Thymus (tissue), 11 donors: ENCODE measurements around the gene TCP11L2. TPM values are rescaled to one million over a fixed set of nuclear protein-coding genes. Genes with fewer than 3 reads are reported as not detected.
"Not testable (repeated sequence)": the region's sequence is repeated elsewhere in the genome, so short reads cannot be mapped to it uniquely, and the experiment has no call there.

ENCODE experiments used
- DNase-seq, 9 donors: peaks; one replicate each; pipeline ENCODE4 v3.0.0-alpha.2; 2013; ENCODE audit warnings: low spot score in 9 of 9, low read depth in 6 of 9, missing footprints in 1 of 9
- H3K27ac ChIP-seq, 2 donors: one replicate each; pipeline ENCODE4 v1.5.1; 2013; ENCODE audit warnings: control low read depth in 1 of 2, low read depth in 1 of 2, low read length in 1 of 2, mild to moderate bottlenecking in 1 of 2, moderate library complexity in 1 of 2
- H3K27me3 ChIP-seq, 2 donors: one replicate each; pipeline ENCODE4 v1.5.1; 2013; ENCODE audit warnings: low read length in 1 of 2; ENCODE audit not compliant: control insufficient read depth in 2 of 2, insufficient read depth in 1 of 2
- H3K36me3 ChIP-seq, 2 donors: one replicate each; pipeline ENCODE4 v1.5.1; 2013; ENCODE audit warnings: low read length in 1 of 2, mild to moderate bottlenecking in 1 of 2, moderate library complexity in 1 of 2; ENCODE audit not compliant: control insufficient read depth in 2 of 2, insufficient read depth in 2 of 2
- H3K4me1 ChIP-seq, 2 donors: one replicate each; pipeline ENCODE4 v1.5.1; 2013; ENCODE audit warnings: low read length in 2 of 2; ENCODE audit not compliant: control insufficient read depth in 2 of 2, insufficient read depth in 2 of 2
- H3K4me3 ChIP-seq, 2 donors: one replicate each; pipeline ENCODE4 v1.5.1; 2013; ENCODE audit warnings: low read length in 2 of 2, control low read depth in 1 of 2, mild to moderate bottlenecking in 1 of 2
- H3K9me3 ChIP-seq, 2 donors: one replicate each; pipeline ENCODE4 v1.5.1; 2013; ENCODE audit warnings: low read length in 1 of 2, mild to moderate bottlenecking in 1 of 2; ENCODE audit not compliant: control insufficient read depth in 2 of 2, insufficient read depth in 1 of 2
- WGBS: extraction: QIAGEN DNeasy Blood & Tissue Kit; methylation state at CpG from one replicate; pipeline ENCODE4 v1.1.7; 2013; 5-methylcytosine and 5-hydroxymethylcytosine counted together
- polyA plus RNA-seq: library from polyadenylated mRNA; stranded (reverse); fragments of 200-250 nt; gene quantifications from one replicate; pipeline ENCODE4 v1.2.3, GENCODE V29; 2013
- total RNA-seq: library from RNA; stranded (reverse); fragments of 120-200 nt; gene quantifications from one replicate; pipeline ENCODE4 v1.2.4, GENCODE V29; 2013
- donor health status: healthy.

The TCP11L2 gene
- total and polyA plus RNA-seq, 2 donors: 5.9 to 18.3 TPM

- Histone ChIP-seq H3K4me1 (no peaks in the 10 kb centered on the region), H3K36me3 (no peaks in the 10 kb centered on the region), H3K27me3 (peaks cover 0 to 8% of the 10 kb centered on the region in 2 donors), H3K4me3 (no peak overlapping the region), H3K9me3 (peaks cover 0 to 1% of the 10 kb centered on the region in 2 donors), H3K27ac (no peak overlapping the region)
- no peak for DNase-seq
- 97% methylated on average over 3 of the region's 3 CpGs for WGBS
Measured at GRCh38 chr12:106281056-106281782, 21.3 kb upstream of the TCP11L2 start.

- Histone ChIP-seq H3K9me3 (peaks cover 0 to 1% of the 10 kb centered on the region in 2 donors), H3K36me3 (no peaks in the 10 kb centered on the region), H3K4me3 (no peak overlapping the region), H3K27ac (no peak overlapping the region), H3K27me3 (peaks cover 0 to 8% of the 10 kb centered on the region in 2 donors), H3K4me1 (no peaks in the 10 kb centered on the region)
- DNase-seq: no peak
- WGBS: 98% methylated on average over 4 of the region's 4 CpGs
Measured at GRCh38 chr12:106281804-106282203, 20.7 kb upstream of the TCP11L2 start.

- DNase-seq: peak in 2 of 9 donors; percentile 14 to 30
- Histone ChIP-seq H3K4me1 (no peaks in the 10 kb centered on the region), H3K27ac (no peak overlapping the region), H3K9me3 (peaks cover 0 to 1% of the 10 kb centered on the region in 2 donors), H3K4me3 (no peak overlapping the region), H3K36me3 (no peaks in the 10 kb centered on the region), H3K27me3 (peaks cover 0 to 8% of the 10 kb centered on the region in 2 donors)
- WGBS: 56% methylated on average over 7 of the region's 7 CpGs
Measured at GRCh38 chr12:106282457-106283097, 20.0 kb upstream of the TCP11L2 start.

DNA sequence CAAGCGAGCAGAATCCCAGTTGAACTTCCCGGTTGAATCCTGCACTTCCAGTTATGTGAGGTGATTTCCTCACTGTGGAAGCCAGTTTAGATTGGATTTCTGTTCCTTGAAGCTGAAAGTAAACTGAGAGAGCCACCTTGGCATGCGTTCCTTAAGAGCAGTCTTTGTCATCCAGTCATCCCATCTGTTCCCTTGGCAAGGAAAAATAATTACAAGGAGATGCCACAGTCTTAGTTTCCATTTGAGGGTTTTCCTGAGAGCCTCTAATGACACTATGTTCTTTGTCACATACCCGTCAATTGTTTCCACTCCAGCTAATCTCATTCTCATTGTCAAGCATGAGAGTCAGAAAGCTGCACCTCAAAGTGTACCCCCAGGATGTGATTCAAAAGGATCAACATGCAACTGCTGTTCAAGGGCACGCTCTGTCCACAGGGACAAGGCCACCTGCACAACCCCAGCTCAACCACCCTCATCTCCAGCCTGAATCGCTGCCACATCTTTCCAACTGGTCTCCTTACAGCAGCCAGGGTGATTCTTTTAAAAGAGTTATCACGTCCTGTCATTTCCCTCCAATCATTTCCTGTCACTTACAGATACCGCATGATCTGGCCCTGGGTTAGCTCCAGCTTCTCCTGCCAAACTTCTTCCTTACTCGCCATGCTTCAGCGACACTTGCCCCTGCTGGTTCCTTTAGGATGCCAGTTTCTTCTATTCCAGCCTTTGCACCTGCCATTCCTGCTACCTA is 18.0 kb upstream of the TCP11L2 start:
- Histone ChIP-seq H3K9me3 (peaks cover 0 to 1% of the 10 kb centered on the region in 2 donors), H3K36me3 (no peaks in the 10 kb centered on the region), H3K27me3 (peaks cover 0 to 8% of the 10 kb centered on the region in 2 donors), H3K4me3 (no peak overlapping the region), H3K27ac (no peak overlapping the region), H3K4me1 (no peaks in the 10 kb centered on the region)
- 53% methylated on average over 10 of the region's 10 CpGs for WGBS
- DNase-seq: no peak

DNA sequence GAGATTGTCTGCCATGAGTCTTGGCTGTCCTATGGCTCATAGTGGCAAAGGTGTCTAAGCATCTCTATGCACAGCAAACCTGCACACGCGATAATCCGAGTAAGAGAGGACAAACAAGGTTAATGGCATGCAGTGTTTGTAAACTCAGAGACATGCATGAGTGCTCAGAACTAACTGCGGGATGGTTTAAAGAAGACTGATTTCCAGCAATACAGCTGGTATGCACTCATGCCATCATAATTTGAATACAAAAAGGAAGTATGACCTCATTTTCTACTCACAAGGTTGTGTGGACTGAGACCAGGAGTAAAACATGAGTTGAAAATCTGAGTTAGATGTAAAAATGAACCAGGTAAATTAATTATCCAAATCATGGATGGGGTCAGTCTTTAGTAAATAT is 16.6 kb upstream of the TCP11L2 start:
- no peak for DNase-seq
- 96% methylated on average over 4 of the region's 4 CpGs for WGBS
- Histone ChIP-seq H3K27ac (no peak overlapping the region), H3K9me3 (peaks cover 0 to 1% of the 10 kb centered on the region in 2 donors), H3K4me1 (no peaks in the 10 kb centered on the region), H3K27me3 (peaks cover 0 to 8% of the 10 kb centered on the region in 2 donors), H3K4me3 (no peak overlapping the region), H3K36me3 (no peaks in the 10 kb centered on the region)

GRCh38 chr12:106286576-106287162 is 15.9 kb upstream of the TCP11L2 start:
- DNase-seq, H3K36me3 ChIP-seq, H3K4me1 ChIP-seq, H3K27ac ChIP-seq, H3K4me3 ChIP-seq, H3K27me3 ChIP-seq, H3K9me3 ChIP-seq: not testable (repeated sequence)
- WGBS: 95% methylated on average over 14 of the region's 14 CpGs

DNA sequence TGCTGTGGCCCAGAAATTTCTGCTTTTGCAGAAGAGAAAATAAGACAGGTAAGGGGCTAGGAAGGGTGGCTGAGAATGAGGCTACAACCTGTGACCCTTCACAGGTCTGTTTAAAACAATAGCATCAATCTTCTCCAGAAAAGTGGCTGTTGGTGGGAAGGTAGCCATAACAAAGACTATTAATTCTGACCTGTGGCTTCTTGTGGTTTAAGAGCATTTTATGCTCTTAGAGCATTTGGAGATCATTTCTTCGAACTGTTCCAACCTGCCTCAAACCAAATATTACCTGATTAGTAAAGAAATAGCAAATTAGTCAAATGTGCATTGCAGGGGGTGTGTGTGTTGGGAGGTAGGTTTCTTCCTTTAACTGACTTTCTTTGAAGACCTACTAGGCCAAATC is 15.2 kb upstream of the TCP11L2 start:
- Histone ChIP-seq H3K4me3 (no peak overlapping the region), H3K36me3 (no peaks in the 10 kb centered on the region), H3K4me1 (no peaks in the 10 kb centered on the region), H3K9me3 (no peaks in the 10 kb centered on the region), H3K27me3 (peaks cover 0 to 8% of the 10 kb centered on the region in 2 donors), H3K27ac (no peak overlapping the region)
- WGBS: 93% methylated on average over 1 of the region's 1 CpG
- no peak for DNase-seq

DNA sequence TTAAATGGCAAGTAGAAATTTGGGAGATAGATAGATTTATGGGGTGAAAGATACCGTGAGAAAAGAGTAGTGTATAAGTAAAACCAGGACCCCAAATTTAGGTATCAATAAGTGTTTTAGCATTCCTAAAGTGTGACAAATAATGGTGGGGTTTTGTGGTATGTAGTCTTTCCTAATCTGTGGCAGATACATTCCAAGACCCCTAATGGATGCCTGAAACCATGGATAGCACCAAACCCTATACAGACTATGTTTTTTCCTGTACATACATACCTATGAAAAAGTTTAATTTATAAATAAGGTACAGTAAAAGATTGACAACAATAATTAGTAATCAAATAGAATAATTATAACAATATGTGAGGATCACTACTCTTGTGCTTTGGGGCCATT is 14.4 kb upstream of the TCP11L2 start:
- WGBS: 100% methylated on average over 1 of the region's 1 CpG
- H3K4me3 ChIP-seq: no peak overlapping the region
- peaks cover 0 to 8% of the 10 kb centered on the region in 2 donors for H3K27me3 ChIP-seq
- no peak for DNase-seq
- no peaks in the 10 kb centered on the region for H3K4me1 ChIP-seq
- no peak overlapping the region for H3K27ac ChIP-seq
- H3K36me3 ChIP-seq: no peaks in the 10 kb centered on the region
- H3K9me3 ChIP-seq: no peaks in the 10 kb centered on the region
